Activated CD4-positive, CD25-positive, alpha-beta regulatory T cell treated with anti-CD3 and anti-CD28 coated beads, Interleukin-2, amount 50 U/mL, for 24 hours (primary cell): ENCODE data around the gene MICU1.

ENCODE experiments used
- ATAC-seq, 2 donors: fragments of 150-1000 bp; cut with Tn5 transposase; one replicate each; pipeline ENCODE4 v1.10.0; 2021; ENCODE audit warnings: mild to moderate bottlenecking in 1 of 2, moderate library complexity in 1 of 2

MICU1 gene

DNA sequence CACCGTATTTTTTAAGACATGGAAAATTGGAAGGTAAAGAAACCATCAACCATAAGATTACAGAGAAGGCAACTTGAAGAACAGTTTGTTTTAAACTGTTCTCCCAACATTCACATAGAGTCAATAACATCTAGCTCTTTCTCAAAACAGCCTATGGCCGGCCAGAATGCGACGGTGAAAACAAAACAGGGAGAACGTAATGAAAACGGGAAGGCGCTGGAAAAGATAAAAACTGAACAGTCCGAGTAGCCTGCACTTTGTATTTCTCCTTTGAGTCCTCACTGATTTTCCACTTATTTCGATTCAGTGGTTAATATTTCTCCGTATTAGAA lies 637 bp downstream of the MICU1 start:
- ATAC-seq, result no peak

DNA sequence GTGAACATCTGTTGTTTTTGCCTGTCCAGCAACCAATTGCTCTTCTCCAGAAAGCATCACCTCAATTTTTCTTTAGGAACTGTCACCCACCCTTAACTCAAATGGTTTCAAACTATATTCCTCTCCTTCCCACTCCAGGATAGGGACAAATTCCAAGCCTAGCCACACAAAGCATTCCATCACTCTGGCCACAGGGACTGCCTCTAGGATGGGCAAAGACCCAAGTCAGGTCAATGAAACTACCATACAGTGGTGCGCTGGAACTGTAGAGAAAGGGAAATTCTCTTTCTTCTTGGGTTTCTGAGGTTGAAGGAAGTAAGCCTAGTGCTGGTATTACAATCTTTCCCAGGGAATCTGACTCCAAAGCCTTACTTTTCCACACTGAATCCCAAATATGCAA lies 3.6 kb downstream of the MICU1 start:
- no peak for ATAC-seq

DNA sequence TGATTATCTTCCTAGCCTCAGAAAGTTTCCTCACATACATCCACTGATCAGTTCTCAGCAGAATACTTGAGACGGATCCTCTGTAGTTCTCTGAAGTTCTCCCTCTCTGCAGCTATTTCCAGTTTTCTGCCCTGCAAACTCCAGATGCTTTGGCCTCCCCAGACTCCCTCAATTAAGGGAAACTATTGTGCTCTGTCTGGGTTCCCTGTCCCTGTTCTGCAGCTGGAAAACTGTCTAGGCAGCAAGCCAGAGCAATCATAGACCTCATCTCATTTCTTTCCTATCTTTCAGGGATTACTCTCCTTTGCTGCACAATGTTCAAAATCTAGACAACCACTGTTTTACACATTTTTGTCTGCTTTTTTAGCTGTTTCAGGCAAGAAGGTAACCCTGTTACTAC lies 9.2 kb downstream of the MICU1 start:
- ATAC-seq, result no peak

DNA sequence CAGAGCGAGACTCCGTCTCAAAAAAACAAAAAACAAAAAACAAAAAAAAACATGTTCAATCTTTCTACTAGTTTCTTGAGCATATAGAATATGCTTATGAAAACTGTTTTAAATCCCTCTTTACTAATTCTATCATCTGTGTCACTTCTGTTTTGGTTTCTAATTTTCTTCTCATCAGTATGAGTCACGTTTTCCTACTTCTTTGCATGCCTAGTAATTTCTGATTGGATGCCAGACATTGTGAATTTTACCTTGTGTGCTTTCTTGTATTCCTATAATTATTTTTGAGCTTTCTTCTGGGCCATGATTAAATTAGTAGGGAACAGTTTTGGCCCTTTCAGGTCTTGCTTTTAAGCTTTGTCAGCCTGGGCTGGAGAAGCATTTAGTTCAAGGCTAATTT lies 9.9 kb downstream of the MICU1 start:
- no peak for ATAC-seq

DNA sequence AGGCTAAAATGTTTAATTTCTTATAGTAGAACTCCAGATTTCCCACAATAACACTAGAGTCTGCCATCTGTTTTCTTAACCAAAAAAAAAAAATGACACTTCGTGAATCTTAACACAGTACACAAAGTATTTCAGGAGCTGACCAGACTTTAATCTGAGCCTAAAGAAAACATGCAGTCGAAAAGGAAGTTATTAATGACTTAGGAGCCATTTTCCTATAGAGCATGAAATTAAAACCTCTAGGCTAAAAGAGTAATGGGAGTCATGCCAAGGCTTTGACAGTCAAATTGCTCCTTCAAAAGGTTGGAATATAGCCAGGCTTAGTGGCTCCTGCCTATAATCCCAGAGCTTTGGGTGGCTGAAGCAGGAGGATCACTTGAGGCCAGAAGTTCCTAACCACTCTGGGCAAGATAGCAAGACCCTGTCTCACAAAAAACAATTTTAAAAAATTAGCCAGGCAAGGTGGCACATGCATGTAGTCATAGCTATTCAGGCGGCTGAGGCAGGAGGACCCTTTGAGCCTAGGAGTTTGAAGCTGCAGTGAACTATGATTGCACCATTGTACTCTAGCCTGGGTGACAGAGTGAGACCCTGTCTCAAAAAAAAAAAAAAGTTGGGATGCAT lies 13.6 kb downstream of the MICU1 start:
- ATAC-seq, result no peak

DNA sequence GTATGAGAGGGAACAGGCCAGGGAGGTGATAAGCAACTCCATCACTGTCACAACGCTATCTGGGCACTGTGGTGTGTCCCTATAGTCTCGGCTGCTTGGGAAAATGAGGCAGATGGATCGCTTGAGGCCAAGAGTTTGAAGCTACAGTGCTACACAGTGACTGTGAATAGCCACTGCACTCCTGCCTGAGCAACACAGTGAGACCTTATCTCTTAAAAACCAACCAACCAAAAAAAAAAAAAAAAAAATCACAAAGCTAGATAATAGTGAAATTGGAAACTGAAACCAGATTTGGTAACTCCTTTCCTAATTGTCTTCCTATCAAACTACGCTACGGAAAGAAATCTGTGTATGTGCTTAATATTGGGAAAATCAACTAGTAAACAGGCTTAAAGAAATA lies 14.1 kb downstream of the MICU1 start:
- ATAC-seq, result no peak

DNA sequence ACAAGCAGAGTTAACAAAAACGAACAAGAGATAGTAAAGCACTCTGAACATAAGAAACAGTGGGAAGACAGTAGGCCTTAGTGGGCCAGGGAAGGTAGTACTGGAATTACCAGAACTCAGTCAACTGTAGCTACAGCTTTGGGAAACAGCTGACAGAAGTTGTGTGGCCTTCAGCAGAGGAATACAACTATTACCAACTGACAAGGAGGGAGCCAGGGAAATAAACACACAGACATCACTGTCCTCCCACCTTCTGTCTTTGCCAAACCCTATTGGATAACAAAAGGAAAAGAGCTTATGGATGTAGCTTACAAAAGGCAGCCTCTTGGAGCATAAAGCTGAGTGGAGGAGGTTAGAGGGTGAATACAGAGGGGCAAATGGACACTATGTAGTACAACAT lies 15.4 kb downstream of the MICU1 start:
- ATAC-seq, result no peak

DNA sequence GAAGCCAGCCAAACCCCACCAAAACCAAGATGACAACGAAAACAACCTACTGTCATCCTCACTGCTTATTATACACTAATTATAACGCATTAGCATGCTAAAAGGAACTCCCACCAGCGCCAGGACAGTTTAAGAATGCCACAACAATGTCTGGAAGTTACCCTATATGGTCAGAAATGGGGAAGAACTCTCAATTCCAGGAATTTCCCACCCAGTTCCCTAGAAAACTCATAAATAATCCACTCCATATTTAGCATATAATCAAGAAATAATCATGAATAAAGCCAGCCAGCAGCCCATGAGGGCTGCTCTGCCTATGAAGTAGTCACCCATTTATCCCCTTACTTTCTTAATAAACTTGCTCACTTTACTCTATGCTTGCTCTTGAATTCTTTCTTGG lies 20.8 kb downstream of the MICU1 start:
- ATAC-seq, result no peak

DNA sequence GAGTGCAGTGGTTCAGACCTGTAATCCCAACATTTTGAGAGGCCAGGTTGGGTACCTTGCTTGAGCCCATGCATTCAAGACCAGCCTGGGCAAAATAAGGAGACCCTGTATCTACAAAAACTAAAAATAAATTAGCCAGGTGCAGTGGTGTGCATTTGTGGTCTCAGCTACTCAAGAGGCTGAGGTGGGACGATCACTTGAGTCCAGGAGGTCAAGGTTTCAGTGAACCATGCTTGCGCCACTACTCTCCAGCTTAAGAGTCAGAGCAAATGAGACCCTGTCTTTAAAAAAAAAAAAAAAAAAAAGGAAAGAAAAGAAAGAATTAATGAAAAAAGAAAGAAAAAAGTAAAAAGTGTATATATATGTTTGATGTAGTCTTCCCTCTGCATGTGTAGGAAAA lies 24.7 kb downstream of the MICU1 start:
- ATAC-seq, result no peak

DNA sequence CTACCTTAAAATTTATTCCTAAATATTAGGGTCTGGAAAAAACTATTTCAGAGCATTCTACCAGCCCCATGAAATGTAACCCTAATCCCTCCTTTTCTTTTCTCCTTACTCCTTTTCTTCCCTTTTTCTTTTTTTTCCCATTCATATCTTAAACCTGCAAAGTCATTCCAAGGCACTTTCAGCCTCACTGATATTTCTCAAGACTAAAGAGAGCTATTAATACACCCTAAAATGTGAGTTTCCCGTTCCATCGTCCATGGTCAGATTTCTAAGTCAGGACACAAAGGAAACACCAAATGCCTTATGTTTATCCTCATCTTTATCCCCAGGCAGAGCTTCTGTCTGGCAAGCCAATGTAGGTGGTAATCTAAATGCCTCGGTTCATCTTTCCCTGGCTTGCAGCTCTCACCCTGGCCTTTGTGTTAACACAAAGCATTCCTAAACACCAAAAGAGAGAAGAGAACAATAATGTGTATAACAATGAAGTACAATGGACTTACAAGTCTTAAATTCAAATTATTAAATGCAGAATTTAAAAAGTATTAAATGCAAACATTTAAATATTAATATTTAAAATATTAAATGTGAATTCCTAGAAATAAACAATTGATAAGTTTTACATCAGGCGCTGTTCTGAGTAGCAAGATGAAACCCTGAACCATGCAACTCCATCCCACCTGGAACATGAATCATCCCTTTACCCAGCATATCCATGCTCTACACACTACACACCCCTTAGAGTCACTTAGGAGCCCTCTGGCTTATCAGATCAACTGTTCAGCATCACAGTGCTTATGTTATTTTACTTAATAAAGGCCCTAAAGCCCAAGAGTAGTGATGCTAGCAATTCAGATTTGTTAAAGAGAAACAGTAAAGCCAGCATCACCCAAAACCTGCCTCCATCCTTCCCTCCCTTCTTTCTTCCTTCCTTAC lies 26.8 kb downstream of the MICU1 start:
- no peak for ATAC-seq

DNA sequence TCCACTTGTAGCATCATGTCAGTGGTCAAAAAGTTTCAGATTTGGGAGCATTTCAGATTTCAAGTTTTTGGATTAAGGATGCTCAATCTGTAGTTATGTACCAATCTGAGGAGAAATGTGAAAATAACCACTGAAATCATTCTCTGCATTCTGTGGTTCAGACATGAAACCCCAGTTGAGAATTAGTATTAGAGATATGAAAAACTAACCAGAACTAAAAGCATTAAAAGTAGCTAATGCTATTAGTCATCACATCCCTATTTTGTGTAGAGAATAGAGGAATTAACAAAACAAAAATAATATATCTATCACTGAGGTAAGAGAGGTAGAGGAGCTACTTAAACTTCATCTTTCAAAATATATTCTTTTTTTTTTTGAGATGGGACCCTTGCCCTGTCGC lies 28.0 kb downstream of the MICU1 start:
- no peak for ATAC-seq

DNA sequence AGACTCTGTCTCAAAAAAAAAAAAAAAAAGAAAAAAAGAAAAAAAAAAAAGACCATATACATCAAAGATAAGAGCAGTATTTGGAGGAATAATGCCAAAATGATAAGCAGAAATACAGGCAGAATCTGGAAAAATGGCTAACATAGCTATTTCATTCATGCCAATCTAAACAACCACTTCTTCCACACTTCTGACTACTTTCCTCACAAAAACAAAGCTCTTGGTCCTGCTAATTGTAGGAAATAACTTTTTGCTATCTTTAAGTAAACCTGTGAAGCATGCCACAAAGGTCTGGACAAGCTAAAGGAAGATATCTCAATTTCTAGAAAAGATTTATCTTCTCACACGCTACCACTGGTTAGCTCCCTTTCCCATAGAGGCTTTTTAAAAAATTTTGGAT lies 30.4 kb downstream of the MICU1 start:
- ATAC-seq, result no peak

DNA sequence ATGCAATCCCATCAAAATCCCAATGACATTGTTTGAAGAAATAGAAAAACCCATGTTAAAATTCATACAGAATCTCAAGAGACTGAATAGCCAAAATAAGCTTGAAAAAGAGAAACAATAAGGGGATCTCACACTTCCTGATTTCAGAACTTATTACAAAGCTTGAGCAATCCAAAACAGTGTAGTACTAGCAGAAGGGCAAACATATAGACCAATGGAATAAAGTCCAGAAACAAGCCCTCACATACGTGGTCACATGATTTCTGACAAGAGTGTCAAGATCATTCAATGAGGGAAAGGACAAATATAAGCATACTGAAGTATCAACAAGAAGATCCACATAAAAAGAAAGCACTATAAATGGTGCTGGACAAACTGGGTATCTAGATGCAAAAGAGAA lies 31.9 kb downstream of the MICU1 start:
- ATAC-seq, result no peak

DNA sequence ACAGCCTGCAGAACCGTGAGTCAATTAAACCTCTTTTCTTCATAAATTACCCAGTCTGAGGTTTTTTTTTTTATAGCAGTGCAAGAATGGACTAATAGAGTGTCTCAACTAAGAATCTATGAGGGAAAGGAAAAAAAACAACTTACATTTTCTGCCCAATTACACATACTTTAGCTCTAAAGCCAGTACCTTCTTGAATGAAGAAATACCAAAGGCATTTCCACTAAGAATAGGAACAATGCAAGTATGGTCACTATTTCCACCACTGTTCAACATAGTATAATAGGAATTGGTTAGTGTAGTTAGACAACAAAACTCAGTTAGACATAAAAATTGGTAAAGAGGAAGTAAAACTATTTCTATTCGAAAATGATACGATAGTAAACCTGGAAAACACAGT lies 37.6 kb downstream of the MICU1 start:
- ATAC-seq, result no peak

DNA sequence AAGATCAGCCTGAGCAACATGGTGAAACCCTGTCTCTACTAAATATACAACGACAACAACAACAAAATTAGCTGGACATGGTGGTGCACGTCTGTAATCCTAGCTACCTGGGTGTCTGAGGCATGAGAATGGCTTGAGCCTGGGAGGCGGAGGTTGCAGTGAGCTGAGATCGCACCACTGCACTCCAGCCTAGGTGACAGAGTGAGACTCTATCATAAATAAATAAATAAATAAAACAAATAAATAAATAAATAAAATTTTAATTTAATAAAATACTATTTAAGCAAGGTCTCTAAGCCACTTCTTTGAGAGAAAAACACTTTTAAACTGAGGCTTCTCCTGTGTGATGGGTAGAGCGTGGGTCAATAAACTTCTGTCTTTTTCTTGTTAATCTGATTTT lies 38.3 kb downstream of the MICU1 start:
- no peak for ATAC-seq

DNA sequence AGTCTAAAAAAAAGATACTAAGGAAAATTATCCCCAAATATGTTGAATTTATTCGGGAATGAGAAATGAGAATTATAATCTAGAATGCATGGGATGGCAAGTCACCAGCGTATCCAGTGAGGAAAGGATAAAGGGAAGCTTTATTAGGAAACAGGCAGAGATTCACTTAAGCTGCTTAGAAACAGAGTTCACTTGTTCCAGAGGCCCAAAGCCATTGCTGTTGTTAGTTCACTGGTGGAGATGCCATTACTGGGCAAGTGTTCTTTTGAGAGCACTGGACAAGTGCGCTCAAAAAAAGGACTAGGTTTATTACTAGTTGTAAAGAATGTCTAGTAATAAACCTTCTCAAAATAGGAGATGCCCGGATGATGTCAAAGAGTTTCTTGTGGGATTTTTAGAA lies 51.2 kb downstream of the MICU1 start:
- no peak for ATAC-seq

DNA sequence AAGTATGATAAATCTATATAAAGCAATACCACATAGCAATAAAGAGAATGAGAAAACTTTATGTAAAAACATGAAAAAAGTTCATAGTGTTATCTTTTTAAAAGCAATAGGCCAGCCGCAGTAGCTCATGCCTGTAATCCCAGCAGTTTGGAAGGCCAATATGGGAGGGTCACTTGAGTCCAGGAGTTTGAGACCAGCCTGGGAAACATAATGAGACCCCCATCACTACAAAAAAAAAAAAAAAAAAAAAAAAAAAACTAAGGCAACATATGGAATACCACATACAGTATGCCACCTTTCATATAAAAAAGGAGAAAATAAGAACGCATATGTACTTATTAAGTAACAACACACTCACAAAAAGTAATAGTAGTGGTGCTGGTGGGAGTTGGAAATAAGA lies 52.8 kb downstream of the MICU1 start:
- ATAC-seq, result no peak

DNA sequence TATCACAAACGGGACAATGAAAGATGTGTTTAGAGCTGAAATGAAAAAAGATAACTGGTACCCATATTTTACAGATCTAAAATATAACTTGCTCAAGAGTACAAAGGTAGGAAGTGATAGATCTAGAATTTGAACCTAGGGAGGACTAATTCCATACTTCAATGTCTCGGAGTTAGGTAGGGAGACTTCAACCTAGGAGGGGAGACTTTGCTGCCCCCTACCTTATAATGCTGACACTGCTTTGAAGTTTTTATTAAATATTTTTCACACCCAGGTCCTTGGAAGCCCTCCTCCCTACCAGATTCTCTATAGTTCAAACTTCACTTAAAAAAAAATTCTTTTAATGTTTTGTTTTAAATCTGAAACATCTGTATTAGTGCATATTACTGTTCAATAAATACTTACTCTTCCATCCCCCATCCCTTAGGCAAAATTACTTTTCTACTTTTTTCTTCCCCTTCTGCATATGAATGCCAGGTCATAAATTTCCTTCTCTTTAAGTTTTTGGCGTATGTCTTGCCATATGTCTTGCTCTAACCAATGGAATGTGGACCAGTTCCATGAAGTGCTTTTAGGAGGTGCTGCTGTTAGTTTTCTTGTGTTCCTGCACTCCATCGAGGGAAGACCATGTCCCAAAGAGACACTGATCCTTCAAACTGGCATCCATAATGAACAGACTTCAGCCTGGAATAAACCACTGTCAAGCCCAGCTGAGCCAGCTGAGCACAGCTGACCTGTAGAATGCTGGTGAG lies 57.8 kb downstream of the MICU1 start:
- ATAC-seq, result no peak

DNA sequence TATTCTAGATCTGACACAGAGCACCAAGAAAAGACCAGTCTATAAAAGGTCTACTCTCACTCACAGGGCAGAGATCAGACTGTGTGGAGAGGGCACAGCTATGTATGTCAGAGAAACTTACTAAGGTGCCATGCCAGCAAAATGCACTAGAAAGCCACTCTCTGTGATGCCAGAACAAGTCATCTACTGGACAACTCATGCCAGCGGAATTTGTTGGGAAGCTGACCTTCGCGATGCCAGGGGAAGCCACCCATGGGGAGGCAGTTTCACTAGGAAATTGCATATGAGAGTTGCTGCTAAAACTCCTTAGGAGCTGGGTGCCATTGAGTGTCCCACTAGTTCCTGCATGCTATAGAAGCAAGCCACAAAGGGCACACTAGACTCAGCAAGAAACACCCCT lies 58.5 kb downstream of the MICU1 start:
- no peak for ATAC-seq

DNA sequence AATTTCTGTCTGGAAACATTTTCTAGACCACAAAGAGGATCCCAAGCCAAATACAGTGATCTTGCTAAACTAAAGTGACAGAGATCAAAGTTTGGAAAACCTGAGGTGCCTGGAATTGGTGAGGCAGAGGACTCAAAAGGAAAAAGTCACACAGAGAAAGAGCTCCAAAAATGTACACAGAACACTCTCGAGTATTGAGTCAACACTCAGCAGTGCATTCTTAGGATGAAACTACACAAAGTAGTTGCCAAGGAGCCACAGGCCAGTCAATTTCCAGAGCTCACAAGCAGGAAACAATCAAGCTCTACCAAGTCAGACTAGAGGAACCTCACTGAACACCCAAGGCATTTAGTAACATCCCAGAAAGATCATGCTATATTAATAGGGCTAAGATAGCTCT lies 61.3 kb downstream of the MICU1 start:
- ATAC-seq, result peak in 1 of 2 donors; percentile 18

DNA sequence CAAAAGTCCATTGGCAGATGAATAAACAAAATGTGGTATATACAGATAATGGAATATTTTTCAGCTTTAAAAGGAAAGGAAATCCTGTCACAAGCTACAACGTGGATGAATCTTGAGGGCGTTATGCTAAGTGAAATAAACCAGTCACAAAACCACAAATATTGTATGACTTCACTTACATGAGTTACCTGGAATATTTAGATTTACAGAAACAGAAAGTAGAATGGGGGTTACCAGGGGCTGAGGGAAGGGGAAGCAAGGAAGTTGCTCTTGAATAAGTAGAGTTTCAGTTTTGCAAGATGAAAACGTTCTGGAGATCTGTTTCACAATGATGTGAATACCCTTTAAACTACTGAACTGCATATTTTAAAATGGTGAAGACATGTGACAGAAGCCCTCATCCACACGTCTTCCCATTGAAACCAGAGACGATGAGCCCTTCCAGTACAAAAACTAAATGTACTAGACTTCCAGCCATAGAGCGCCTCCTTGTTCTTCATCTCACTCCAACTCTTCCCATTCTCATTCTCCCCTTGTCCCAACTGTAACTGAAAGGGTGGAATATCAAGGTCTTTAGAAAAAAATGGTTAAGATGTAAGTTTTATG lies 62.4 kb downstream of the MICU1 start:
- ATAC-seq, result peak; percentile 92 to 93

DNA sequence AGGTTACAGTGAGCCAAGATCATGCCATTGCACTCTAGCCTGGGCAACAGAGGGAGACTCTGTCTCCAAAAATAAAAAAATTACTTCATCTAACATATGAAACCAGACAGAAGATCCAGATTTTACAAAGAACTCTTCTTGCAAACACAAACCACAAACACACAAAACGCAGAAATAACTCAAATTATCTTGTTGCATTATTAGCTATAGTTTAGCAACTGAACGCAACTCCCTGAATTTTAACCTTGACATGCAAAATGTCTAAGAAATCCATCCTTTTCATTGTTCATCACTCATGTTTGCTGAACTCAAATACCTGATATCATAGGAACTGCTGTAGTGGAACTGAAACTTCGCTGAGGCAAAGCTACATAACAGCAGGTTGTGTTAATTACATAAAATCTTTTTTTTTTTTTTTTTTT lies 64.1 kb downstream of the MICU1 start:
- ATAC-seq, result no peak

DNA sequence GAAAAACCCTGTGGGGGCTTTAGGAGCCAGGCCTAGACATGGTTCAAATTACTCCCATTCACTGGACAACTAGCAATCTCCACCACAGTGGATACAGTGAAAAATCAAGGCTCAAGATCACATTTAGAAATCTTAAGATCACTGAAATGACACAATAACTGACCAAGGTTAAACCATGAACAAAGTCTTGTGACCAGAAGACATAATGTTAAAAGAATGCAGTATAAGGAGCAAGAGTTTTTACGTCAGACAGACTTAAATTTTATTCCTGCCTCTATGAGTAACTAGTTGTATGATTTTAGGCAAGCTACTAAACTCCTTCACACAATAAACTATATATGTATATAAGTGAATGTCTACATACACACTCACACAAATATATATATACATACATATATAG lies 68.5 kb downstream of the MICU1 start:
- no peak for ATAC-seq

DNA sequence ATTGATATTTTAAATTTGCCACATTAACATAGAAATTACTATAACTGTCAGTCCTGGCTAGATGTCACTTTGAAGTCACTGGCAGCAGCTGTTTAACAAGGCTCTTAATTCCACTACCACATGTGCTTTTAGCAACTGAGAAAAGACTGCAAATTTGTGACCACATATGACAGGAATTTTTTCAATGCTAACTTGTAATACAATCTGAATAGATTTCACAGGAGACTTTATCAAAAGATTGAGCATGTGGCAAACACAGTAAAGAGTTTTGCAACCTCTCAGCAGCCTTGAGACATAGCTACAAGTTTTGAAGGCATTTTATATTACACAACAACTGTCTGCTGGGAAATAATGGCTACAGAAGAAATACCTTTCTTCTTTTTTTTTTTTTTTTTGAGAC lies 73.0 kb downstream of the MICU1 start:
- no peak for ATAC-seq
